Kidney (tissue), 14 donors: ENCODE measurements around the gene TBCK. TPM values are rescaled to one million over a fixed set of nuclear protein-coding genes. Genes with fewer than 3 reads are reported as not detected.

Experiments used
- DNase-seq, 5 donors: peaks; one replicate each; pipeline ENCODE4 v3.0.0-alpha.2; 2013 to 2020
- FAIRE-seq: peaks from 2 replicates; lab custom pipeline; 2012; peaks lifted over from hg19 to GRCh38; lab: Jason Lieb, UNC
- H3K27ac ChIP-seq, 2 donors: one replicate each; pipeline ENCODE4 v1.7.0; 2013; ENCODE audit warnings: low read depth in 2 of 2, low read length in 2 of 2, inconsistent platforms in 1 of 2
- H3K27me3 ChIP-seq: one replicate; pipeline ENCODE4 v1.7.1; 2013; ENCODE audit warnings: low read length, inconsistent platforms; ENCODE audit not compliant: control insufficient read depth, insufficient read depth
- H3K36me3 ChIP-seq, 3 donors: one replicate each; pipeline versions ENCODE4 v1.7.0 to v1.7.1; 2013; ENCODE audit warnings: low read length in 3 of 3, control low read depth in 1 of 3, inconsistent platforms in 1 of 3; ENCODE audit not compliant: insufficient read depth in 3 of 3, control insufficient read depth in 2 of 3
- H3K4me1 ChIP-seq, 3 donors: one replicate each; pipeline versions ENCODE4 v1.7.0 to v1.7.1; 2013; ENCODE audit warnings: low read length in 3 of 3, inconsistent platforms in 1 of 3, low read depth in 1 of 3; ENCODE audit not compliant: control insufficient read depth in 2 of 3, insufficient read depth in 2 of 3
- H3K4me3 ChIP-seq, 3 donors: one replicate each; pipeline versions ENCODE4 v1.7.0 to v1.8.1; 2013; ENCODE audit warnings: low read length in 3 of 3, control low read depth in 1 of 3, inconsistent platforms in 1 of 3
- H3K9ac ChIP-seq, 3 donors: one replicate each; pipeline versions ENCODE4 v1.7.0 to v1.7.1; 2013; ENCODE audit warnings: low read length in 3 of 3, control low read depth in 1 of 3, inconsistent platforms in 1 of 3
- H3K9me3 ChIP-seq, 3 donors: one replicate each; pipeline versions ENCODE4 v1.7.0 to v1.7.1; 2013; ENCODE audit warnings: low read length in 3 of 3, control low read depth in 1 of 3, inconsistent platforms in 1 of 3; ENCODE audit not compliant: control insufficient read depth in 2 of 3, insufficient read depth in 1 of 3
- intact Hi-C: fragments of 100-400 bp; cut with DNase I; formaldehyde crosslinking; loops from one replicate; pipeline ENCODE4 v1.11.1; 2022
- polyA plus RNA-seq: library from polyadenylated mRNA; stranded (reverse); fragments of 350-450 nt; fragmentation: Illumina TruSeq; extraction: RNeasy Lipid Tissue Mini Kit (QIAGEN cat#74804); gene quantifications from one replicate; pipeline ENCODE4 v1.2.3, GENCODE V29; 2014; ENCODE audit warnings: low read depth, low replicate concordance; ENCODE audit not compliant: insufficient read depth
- total RNA-seq: library from RNA; stranded (reverse); fragmentation: NEBNext Ultra II Directional; extraction: Animal tissue kit (Norgen Biotek cat#: 25700); gene quantifications from one replicate; pipeline ENCODE4 v1.2.1, GENCODE V29; 2021
- TF ChIP-seq, protein P1 (sequence below): IDR thresholded peaks from 3 replicates; pipeline ENCODE4 v1.5.1; 2012; ENCODE audit warnings: mild to moderate bottlenecking, moderate library complexity, borderline replicate concordance; ENCODE audit not compliant: insufficient read depth; ENCODE audit errors: extremely low read depth
- donor health status: control.
- donor health status: control.
- donor health status: control.
- donor health status: control.
- donor health status: control.
- donor health status: DM: yes; HTN: yes; CAD: no.
- donor health status: Normal renal cell carcinoma (clear cell type).

Gene TBCK
- total and polyA plus RNA-seq, 2 donors from 2014 or later: 15.8 to 50.0 TPM

DNA sequence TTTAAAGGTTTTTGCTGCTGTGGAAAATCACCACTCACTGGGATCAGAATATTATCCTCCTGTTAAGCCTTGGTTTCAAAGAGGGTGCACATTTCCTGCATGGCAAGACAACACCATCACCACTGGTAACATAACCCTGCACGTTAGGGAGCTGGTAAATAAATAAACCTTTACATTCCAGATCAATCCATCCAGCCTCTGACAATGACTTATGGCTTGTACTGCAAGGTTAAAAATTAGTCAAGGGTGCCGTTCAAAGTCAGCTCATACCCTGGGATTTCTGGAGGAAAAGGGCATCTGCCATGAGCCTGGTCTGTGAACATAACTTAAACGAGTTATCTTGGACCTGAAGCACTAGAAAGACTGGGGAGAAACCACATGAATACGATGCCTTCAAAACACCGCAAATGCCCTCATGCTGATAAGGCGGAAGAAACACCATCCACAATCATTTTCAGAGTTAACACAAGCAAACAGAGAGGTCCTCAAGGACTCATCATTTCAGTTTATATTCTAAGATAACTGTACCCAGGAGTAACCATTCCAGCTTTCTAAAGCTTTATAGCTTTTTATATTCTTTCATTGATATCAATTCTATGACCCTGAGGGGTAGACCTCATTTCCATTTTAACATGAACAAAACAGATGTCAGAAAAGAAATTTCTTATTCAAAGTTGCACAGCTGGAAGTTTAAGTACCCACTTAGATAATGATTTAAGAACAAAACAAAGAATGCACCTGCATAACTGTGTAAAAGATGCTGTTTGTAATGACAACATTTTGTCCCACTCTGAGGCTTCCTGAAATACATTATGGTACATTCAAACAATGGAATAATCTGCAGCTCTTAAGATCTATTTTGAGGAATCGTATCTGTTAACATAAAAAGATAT, 317.6 kb downstream of the TBCK start:
- Histone ChIP-seq H3K9ac (no peak overlapping the region), H3K4me3 (no peak overlapping the region), H3K36me3 (no peaks in the 10 kb centered on the region), H3K27ac (peak overlapping the region in 1 of 2 donors; percentile 25), H3K27me3 (no peaks in the 10 kb centered on the region), H3K9me3 (no peaks in the 10 kb centered on the region), H3K4me1 (peaks cover 4 to 18% (median 17%) of the 10 kb centered on the region in 3 donors)
- peak in 3 of 5 donors; percentile 53 to 78 (median 73) for DNase-seq
- peak; percentile 59 for FAIRE-seq
- TF ChIP-seq, protein P1, sequence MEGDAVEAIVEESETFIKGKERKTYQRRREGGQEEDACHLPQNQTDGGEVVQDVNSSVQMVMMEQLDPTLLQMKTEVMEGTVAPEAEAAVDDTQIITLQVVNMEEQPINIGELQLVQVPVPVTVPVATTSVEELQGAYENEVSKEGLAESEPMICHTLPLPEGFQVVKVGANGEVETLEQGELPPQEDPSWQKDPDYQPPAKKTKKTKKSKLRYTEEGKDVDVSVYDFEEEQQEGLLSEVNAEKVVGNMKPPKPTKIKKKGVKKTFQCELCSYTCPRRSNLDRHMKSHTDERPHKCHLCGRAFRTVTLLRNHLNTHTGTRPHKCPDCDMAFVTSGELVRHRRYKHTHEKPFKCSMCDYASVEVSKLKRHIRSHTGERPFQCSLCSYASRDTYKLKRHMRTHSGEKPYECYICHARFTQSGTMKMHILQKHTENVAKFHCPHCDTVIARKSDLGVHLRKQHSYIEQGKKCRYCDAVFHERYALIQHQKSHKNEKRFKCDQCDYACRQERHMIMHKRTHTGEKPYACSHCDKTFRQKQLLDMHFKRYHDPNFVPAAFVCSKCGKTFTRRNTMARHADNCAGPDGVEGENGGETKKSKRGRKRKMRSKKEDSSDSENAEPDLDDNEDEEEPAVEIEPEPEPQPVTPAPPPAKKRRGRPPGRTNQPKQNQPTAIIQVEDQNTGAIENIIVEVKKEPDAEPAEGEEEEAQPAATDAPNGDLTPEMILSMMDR: no peak
- intact Hi-C loops: no loop called here

DNA sequence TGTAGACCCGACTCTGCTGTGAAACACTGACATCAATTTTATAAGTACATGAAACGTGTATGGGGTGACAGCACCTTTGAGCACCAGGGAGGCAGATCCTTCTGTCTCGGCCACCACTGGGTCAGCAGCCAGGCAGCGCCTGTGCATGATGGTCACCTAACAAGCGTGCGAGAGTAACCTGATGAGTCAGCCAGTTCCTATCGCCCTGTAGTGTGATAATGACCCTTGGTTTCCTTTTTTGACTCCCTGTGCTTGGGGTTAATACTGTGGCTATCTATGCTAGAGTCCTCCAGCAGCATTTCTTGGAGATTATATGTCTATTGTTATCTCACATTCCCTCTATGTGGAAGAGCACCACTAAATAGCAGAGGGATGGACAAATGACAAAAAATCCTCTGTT, 319.2 kb downstream of the TBCK start:
- intact Hi-C loops: no loop called here
- TF ChIP-seq, protein P1: no peak
- Histone ChIP-seq H3K4me1 (peaks cover 4 to 21% (median 18%) of the 10 kb centered on the region in 3 donors), H3K9ac (no peak overlapping the region), H3K4me3 (no peak overlapping the region), H3K36me3 (no peaks in the 10 kb centered on the region), H3K27ac (no peak overlapping the region), H3K27me3 (no peaks in the 10 kb centered on the region), H3K9me3 (no peaks in the 10 kb centered on the region)
- DNase-seq (no peak), FAIRE-seq (no peak)

DNA sequence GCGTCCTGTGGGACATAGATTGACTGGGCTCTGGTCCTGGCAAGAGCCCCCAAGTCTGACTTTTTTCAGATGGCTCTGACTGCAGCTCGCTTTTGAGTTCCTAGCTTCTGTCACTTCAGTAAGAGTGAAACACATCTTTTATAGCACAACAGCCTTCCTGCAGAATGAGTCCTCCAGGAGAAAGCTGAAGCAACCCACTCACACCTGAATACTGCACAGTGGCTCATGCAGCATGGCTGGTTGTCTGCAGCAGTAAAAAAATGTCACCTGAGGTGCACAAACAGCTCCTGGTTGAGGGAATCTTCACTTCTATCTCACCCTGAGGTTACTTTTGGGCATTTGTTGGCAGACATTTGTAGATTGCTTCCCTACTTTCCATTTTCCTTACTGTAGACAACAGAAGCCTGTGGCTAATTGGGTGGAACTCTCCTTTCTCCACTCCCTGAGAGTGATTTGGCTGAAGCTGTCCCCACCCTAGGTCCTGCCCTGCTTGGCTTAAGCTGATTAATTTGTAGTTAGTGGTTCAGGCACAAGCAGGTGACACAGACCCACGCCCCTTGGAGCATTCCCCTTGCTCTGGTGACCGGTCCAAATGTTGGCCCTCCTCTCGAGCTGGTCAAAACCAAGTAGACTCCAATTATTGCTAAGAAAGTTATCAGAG, 321.0 kb downstream of the TBCK start:
- TF ChIP-seq, protein P1: no peak
- intact Hi-C loops: no loop called here
- DNase-seq (no peak), FAIRE-seq (no peak)
- H3K36me3 ChIP-seq: no peaks in the 10 kb centered on the region
- H3K27me3 ChIP-seq: no peaks in the 10 kb centered on the region
- H3K4me1 ChIP-seq: peaks cover 4 to 37% (median 33%) of the 10 kb centered on the region in 3 donors
- H3K9me3 ChIP-seq: no peaks in the 10 kb centered on the region
- no peak overlapping the region for H3K4me3 ChIP-seq
- no peak overlapping the region for H3K9ac ChIP-seq
- H3K27ac ChIP-seq: no peak overlapping the region
